Measurements from ENCODE around the gene STEAP4.

STEAP4 gene

GRCh38 chr7:88223265-88223664 is 83.4 kb downstream of the STEAP4 start:
- H3K4me3 ChIP-seq (ENCODE audit: low read depth, low read length) = no peak overlapping the region

Data from iPS-11a (cell line).